Activated T-helper 1 cell treated with anti-CD3 and anti-CD28 coated beads, Interleukin-12 subunit alpha, Interleukin-12 subunit beta, Interleukin-2, Interleukin-4 antibody, amounts not matched to agents 30 ng/mL and 10 ng/mL and 1 ng/mL, durations not matched to agents 14 hours and 24 hours and 36 hours (primary cell): ENCODE data around the gene DNAH17. TPM values are rescaled to one million over a fixed set of nuclear protein-coding genes. Genes with fewer than 3 reads are reported as not detected.

Experiments
- DNase-seq: peaks from one replicate; pipeline ENCODE4 v3.0.0; 2021; ENCODE audit warnings: low spot score
- H3K27ac Mint-ChIP-seq: one replicate; pipeline ENCODE4 v1.8.0; 2021; ENCODE audit warnings: mild to moderate bottlenecking, mixed read lengths
- H3K27me3 Mint-ChIP-seq: one replicate; pipeline ENCODE4 v1.8.0; 2022; ENCODE audit warnings: mild to moderate bottlenecking, moderate library complexity, mixed read lengths; ENCODE audit not compliant: insufficient read depth
- H3K36me3 Mint-ChIP-seq: one replicate; pipeline ENCODE4 v1.8.0; 2021; ENCODE audit warnings: low read depth, mixed read lengths
- H3K4me1 Mint-ChIP-seq: one replicate; pipeline ENCODE4 v1.8.0; 2021; ENCODE audit warnings: low read depth, mixed read lengths
- H3K4me3 Mint-ChIP-seq: one replicate; pipeline ENCODE4 v1.8.0; 2021; ENCODE audit warnings: mild to moderate bottlenecking, moderate library complexity, mixed read lengths
- H3K9me3 Mint-ChIP-seq: one replicate; pipeline ENCODE4 v1.8.0; 2021; ENCODE audit warnings: mixed read lengths
- intact Hi-C: fragments of 100-400 bp; cut with micrococcal nuclease; formaldehyde crosslinking; loops from one replicate; pipeline ENCODE4 v1.15.1; 2024
- total RNA-seq: library from RNA; stranded (reverse); gene quantifications from 2 replicates; pipeline ENCODE4 v1.2.3, GENCODE V29; 2022

The DNAH17 gene
- total RNA-seq, 1 donor from 2014 or later, result 0.18 TPM

- Mint-ChIP-seq H3K36me3 (peaks cover 14% of the 10 kb centered on the region), H3K9me3 (no peaks in the 10 kb centered on the region), H3K4me3 (no peak overlapping the region), H3K27me3 (no peaks in the 10 kb centered on the region), H3K4me1 (peaks cover 37% of the 10 kb centered on the region), H3K27ac (no peak overlapping the region)
- intact Hi-C loops, result no loop called here
- DNase-seq, result no peak
Measured at GRCh38 chr17:78376161-78376560, 201.0 kb downstream of the DNAH17 start.

GRCh38 chr17:78375401-78376151 lies 201.6 kb downstream of the DNAH17 start:
- Mint-ChIP-seq H3K36me3 (peaks cover 11% of the 10 kb centered on the region), H3K4me1 (peaks cover 31% of the 10 kb centered on the region), H3K4me3 (no peak overlapping the region), H3K9me3 (no peaks in the 10 kb centered on the region), H3K27ac (no peak overlapping the region), H3K27me3 (no peaks in the 10 kb centered on the region)
- intact Hi-C loops, result no loop called here
- DNase-seq, result no peak

- H3K9me3 Mint-ChIP-seq, result no peaks in the 10 kb centered on the region
- no peak overlapping the region for H3K27ac Mint-ChIP-seq
Measured at GRCh38 chr17:78374631-78375274, 202.4 kb downstream of the DNAH17 start.

GRCh38 chr17:78374189-78374588 lies 203.0 kb downstream of the DNAH17 start:
- Mint-ChIP-seq H3K27me3 (no peaks in the 10 kb centered on the region), H3K4me1 (peaks cover 21% of the 10 kb centered on the region), H3K4me3 (no peak overlapping the region), H3K9me3 (no peaks in the 10 kb centered on the region), H3K27ac (no peak overlapping the region), H3K36me3 (peaks cover 4% of the 10 kb centered on the region)
- intact Hi-C loops, result no loop called here
- DNase-seq, result no peak

More at GRCh38 chr17:78374631-78375274, 202.4 kb downstream of the DNAH17 start:
- Mint-ChIP-seq H3K27me3 (no peaks in the 10 kb centered on the region), H3K4me3 (no peak overlapping the region), H3K36me3 (peaks cover 6% of the 10 kb centered on the region), H3K4me1 (peaks cover 24% of the 10 kb centered on the region)
- no peak for DNase-seq
- intact Hi-C loops, result no loop called here

Other genes starting within 250 kb of the DNAH17 start
- gene SOCS3, start 217.3 kb downstream of the DNAH17 start, total RNA-seq, result 75.4 and 76.3 TPM in 2 replicates
- gene PGS1, start 198.7 kb downstream of the DNAH17 start, total RNA-seq, result 71.9 and 73.5 TPM in 2 replicates
- 147 TPM in 2 replicates for gene CYTH1, start 204.9 kb upstream of the DNAH17 start, total RNA-seq